Measurements from ENCODE around the gene KRT34.
"Not testable (repeated sequence)": the region's sequence is repeated elsewhere in the genome, so short reads cannot be mapped to it uniquely, and the experiment has no call there.

Gene KRT34

GRCh38 chr17:41404024-41404671 is 22.0 kb upstream of the KRT34 start:
- no peak for DNase-seq (ENCODE audit: low read depth)

- DNase-seq (ENCODE audit: low read depth), result no peak
Observed at GRCh38 chr17:41403404-41404023, 21.4 kb upstream of the KRT34 start.

- no peak for DNase-seq (ENCODE audit: low read depth)
Observed at GRCh38 chr17:41402161-41402560, 20.1 kb upstream of the KRT34 start.

- no peak for DNase-seq (ENCODE audit: low read depth)
Observed at GRCh38 chr17:41396996-41397660, 15.0 kb upstream of the KRT34 start, which contains the start of gene KRT31. Gene KRT31, minus strand, starts transcription at chr17:41397608. Its CDS starts 69 bp downstream, at chr17:41397539.

GRCh38 chr17:41396340-41396739 is 14.2 kb upstream of the KRT34 start:
- DNase-seq (ENCODE audit: low read depth), result no peak

GRCh38 chr17:41395611-41396010 is 13.5 kb upstream of the KRT34 start:
- DNase-seq (ENCODE audit: low read depth), result no peak

- DNase-seq (ENCODE audit: low read depth), result not testable (repeated sequence)
Observed at GRCh38 chr17:41395044-41395443, 12.9 kb upstream of the KRT34 start.

GRCh38 chr17:41394254-41394996 is 12.3 kb upstream of the KRT34 start:
- DNase-seq (ENCODE audit: low read depth), result no peak

- no peak for DNase-seq (ENCODE audit: low read depth)
Observed at GRCh38 chr17:41393826-41394225, 11.7 kb upstream of the KRT34 start.

- no peak for DNase-seq (ENCODE audit: low read depth)
Observed at GRCh38 chr17:41393294-41393693, 11.2 kb upstream of the KRT34 start.

- DNase-seq (ENCODE audit: low read depth), result no peak
Observed at GRCh38 chr17:41392278-41392677, 10.2 kb upstream of the KRT34 start.

- no peak for DNase-seq (ENCODE audit: low read depth)
Observed at GRCh38 chr17:41391535-41391934, 9.4 kb upstream of the KRT34 start.

GRCh38 chr17:41390411-41390938 is 8.4 kb upstream of the KRT34 start:
- DNase-seq (ENCODE audit: low read depth), result no peak

- no peak for DNase-seq (ENCODE audit: low read depth)
Observed at GRCh38 chr17:41387670-41388069, 5.6 kb upstream of the KRT34 start.

- no peak for DNase-seq (ENCODE audit: low read depth)
Observed at GRCh38 chr17:41386227-41386626, 4.1 kb upstream of the KRT34 start.

- no peak for DNase-seq (ENCODE audit: low read depth)
Observed at GRCh38 chr17:41383690-41384089, 1.6 kb upstream of the KRT34 start.

- no peak for DNase-seq (ENCODE audit: low read depth)
Observed at GRCh38 chr17:41382394-41382793, 288 bp upstream of the KRT34 start.

- not testable (repeated sequence) for DNase-seq (ENCODE audit: low read depth)
Observed at GRCh38 chr17:41380091-41380490, 2.0 kb downstream of the KRT34 start.

GRCh38 chr17:41377546-41377945 is 4.6 kb downstream of the KRT34 start:
- DNase-seq (ENCODE audit: low read depth), result no peak

- DNase-seq (ENCODE audit: low read depth), result no peak
Observed at GRCh38 chr17:41369713-41370112, 12.4 kb downstream of the KRT34 start, which contains the start of gene KRT33B. Gene KRT33B, minus strand, starts transcription at chr17:41369813. Its CDS starts 63 bp downstream, at chr17:41369750.

- no peak for DNase-seq (ENCODE audit: low read depth)
Observed at GRCh38 chr17:41369023-41369422, 13.1 kb downstream of the KRT34 start.

GRCh38 chr17:41367426-41368075 is 14.6 kb downstream of the KRT34 start:
- DNase-seq (ENCODE audit: low read depth), result no peak

Data from activated gamma-delta T cell treated with anti-CD3 and anti-CD28 coated beads, Interleukin-2, amount 50 U/mL, for 16 hours (primary cell).